Posterior cingulate gyrus (tissue), 11 donors: Measurements from ENCODE around the gene CARMIL3.

Experiments
- DNase-seq, 10 donors: peaks; one replicate each; pipeline versions ENCODE4 v3.0.0 to v3.0.0-alpha.2; 2020 to 2021; ENCODE audit warnings: mixed read lengths in 3 of 10
- intact Hi-C: fragments of 100-400 bp; cut with DNase I; formaldehyde crosslinking; loops from one replicate; pipeline ENCODE4 v1.15.1; 2023

CARMIL3 gene

GRCh38 chr14:24060443-24060842, 8.6 kb downstream of the CARMIL3 start:
- intact Hi-C loops = no loop called here

GRCh38 chr14:24060984-24061913, 9.4 kb downstream of the CARMIL3 start:
- no peak for DNase-seq
- intact Hi-C loops = no loop called here

More at GRCh38 chr14:24060443-24060842, 8.6 kb downstream of the CARMIL3 start:
- peak in 2 of 10 donors; percentile 63 to 73 for DNase-seq

GRCh38 chr14:24062216-24062980, 10.6 kb downstream of the CARMIL3 start:
- intact Hi-C loops = no loop called here
- DNase-seq = peak in 1 of 10 donors; percentile 42

- intact Hi-C loops = no loop called here
- DNase-seq = no peak
Observed at GRCh38 chr14:24063263-24063836, 11.5 kb downstream of the CARMIL3 start.

GRCh38 chr14:24064091-24064795, 12.4 kb downstream of the CARMIL3 start:
- intact Hi-C loops = no loop called here
- DNase-seq = peak in 1 of 10 donors; percentile 73

- intact Hi-C loops = no loop called here
- peak in 1 of 10 donors; percentile 75 for DNase-seq
Observed at GRCh38 chr14:24064856-24065255, 13.0 kb downstream of the CARMIL3 start.

GRCh38 chr14:24065408-24065807, 13.6 kb downstream of the CARMIL3 start:
- intact Hi-C loops = no loop called here
- DNase-seq = peak in 1 of 10 donors; percentile 33

- intact Hi-C loops = no loop called here
- DNase-seq = peak in 2 of 10 donors; percentile 4 to 33
Observed at GRCh38 chr14:24066496-24067132, 14.8 kb downstream of the CARMIL3 start.

- peak in 3 of 10 donors; percentile 53 to 82 (median 77) for DNase-seq
Observed at GRCh38 chr14:24067133-24068082, 15.6 kb downstream of the CARMIL3 start.

GRCh38 chr14:24068711-24069410, 17.1 kb downstream of the CARMIL3 start:
- DNase-seq = peak in 1 of 10 donors; percentile 70
- intact Hi-C loops = no loop called here

More at GRCh38 chr14:24067133-24068082, 15.6 kb downstream of the CARMIL3 start:
- intact Hi-C loops = no loop called here

- intact Hi-C loops = no loop called here
Observed at GRCh38 chr14:24069411-24069735, 17.6 kb downstream of the CARMIL3 start.

GRCh38 chr14:24070285-24071143, 18.7 kb downstream of the CARMIL3 start:
- peak in 1 of 10 donors; percentile 55 for DNase-seq
- intact Hi-C loops = no loop called here

More at GRCh38 chr14:24069411-24069735, 17.6 kb downstream of the CARMIL3 start:
- DNase-seq = peak in 1 of 10 donors; percentile 66

GRCh38 chr14:24071144-24071697, 19.4 kb downstream of the CARMIL3 start, which contains the start of gene CPNE6:
TSS of gene CPNE6 (plus strand) at chr14:24071562. CDS start at chr14:24072937, 1,375 bp downstream.
- intact Hi-C loops = no loop called here
- DNase-seq = peak in 6 of 10 donors; percentile 37 to 90 (median 66)

- DNase-seq = peak in 7 of 10 donors; percentile 54 to 91 (median 61)
- intact Hi-C loops = no loop called here
Observed at GRCh38 chr14:24071836-24072430, 20.1 kb downstream of the CARMIL3 start.

- intact Hi-C loops = no loop called here
- DNase-seq = peak in 7 of 10 donors; percentile 43 to 86 (median 64)
Observed at GRCh38 chr14:24072436-24072835, 20.6 kb downstream of the CARMIL3 start.
